Mucosa of stomach (tissue), 1 donor: ENCODE measurements around the gene ENTPD6.
"Not testable (repeated sequence)": the region's sequence is repeated elsewhere in the genome, so short reads cannot be mapped to it uniquely, and the experiment has no call there.

Experiments
- H3K27me3 ChIP-seq: one replicate; pipeline ENCODE4 v1.7.0; 2013; ENCODE audit warnings: mild to moderate bottlenecking, low read length; ENCODE audit not compliant: control insufficient read depth, insufficient read depth
- H3K36me3 ChIP-seq: one replicate; pipeline ENCODE4 v1.7.0; 2013; ENCODE audit warnings: low read length; ENCODE audit not compliant: control insufficient read depth, insufficient read depth
- H3K4me1 ChIP-seq: one replicate; pipeline ENCODE4 v1.7.0; 2013; ENCODE audit warnings: mild to moderate bottlenecking, low read length; ENCODE audit not compliant: control insufficient read depth, insufficient read depth
- H3K4me3 ChIP-seq: one replicate; pipeline ENCODE4 v1.7.0; 2013; ENCODE audit warnings: low read length
- H3K9ac ChIP-seq: one replicate; pipeline ENCODE4 v1.7.0; 2013; ENCODE audit warnings: mild to moderate bottlenecking, low read length, moderate library complexity
- H3K9me3 ChIP-seq: one replicate; pipeline ENCODE4 v1.7.0; 2013; ENCODE audit warnings: mild to moderate bottlenecking, low read length, moderate library complexity; ENCODE audit not compliant: control insufficient read depth
- donor health status: Pancreatic carcinoma.

Gene ENTPD6

GRCh38 chr20:25234009-25234849 lies 38.7 kb downstream of the ENTPD6 start:
- H3K4me3 ChIP-seq, H3K36me3 ChIP-seq, H3K9me3 ChIP-seq, H3K27me3 ChIP-seq: not testable (repeated sequence)
- H3K9ac ChIP-seq, result peak overlapping the region; percentile 66
- peaks cover 91% of the 10 kb centered on the region for H3K4me1 ChIP-seq

GRCh38 chr20:25236450-25237304 lies 41.2 kb downstream of the ENTPD6 start:
- Histone ChIP-seq H3K9me3 (no peaks in the 10 kb centered on the region), H3K4me1 (peaks cover 71% of the 10 kb centered on the region), H3K27me3 (no peaks in the 10 kb centered on the region), H3K9ac (no peak overlapping the region), H3K4me3 (no peak overlapping the region), H3K36me3 (no peaks in the 10 kb centered on the region)

- Histone ChIP-seq H3K9ac (peak overlapping the region; percentile 6), H3K4me1 (peaks cover 60% of the 10 kb centered on the region), H3K4me3 (no peak overlapping the region), H3K9me3 (no peaks in the 10 kb centered on the region), H3K36me3 (no peaks in the 10 kb centered on the region), H3K27me3 (no peaks in the 10 kb centered on the region)
Observed at GRCh38 chr20:25237610-25238318, 42.3 kb downstream of the ENTPD6 start.

GRCh38 chr20:25238319-25239037 lies 43.0 kb downstream of the ENTPD6 start:
- Histone ChIP-seq H3K27me3 (no peaks in the 10 kb centered on the region), H3K36me3 (no peaks in the 10 kb centered on the region), H3K4me1 (peaks cover 53% of the 10 kb centered on the region), H3K9ac (peak overlapping the region; percentile 6), H3K4me3 (no peak overlapping the region), H3K9me3 (no peaks in the 10 kb centered on the region)

GRCh38 chr20:25239387-25240370 lies 44.2 kb downstream of the ENTPD6 start:
- no peaks in the 10 kb centered on the region for H3K27me3 ChIP-seq
- H3K9ac ChIP-seq, result no peak overlapping the region
- H3K36me3 ChIP-seq, result no peaks in the 10 kb centered on the region
- no peaks in the 10 kb centered on the region for H3K9me3 ChIP-seq
- peaks cover 41% of the 10 kb centered on the region for H3K4me1 ChIP-seq
- H3K4me3 ChIP-seq, result no peak overlapping the region

GRCh38 chr20:25240851-25241658 lies 45.5 kb downstream of the ENTPD6 start:
- not testable (repeated sequence) for H3K27me3 ChIP-seq, H3K4me3 ChIP-seq, H3K9ac ChIP-seq, H3K36me3 ChIP-seq, H3K9me3 ChIP-seq
- peaks cover 28% of the 10 kb centered on the region for H3K4me1 ChIP-seq

GRCh38 chr20:25241659-25241955 lies 46.1 kb downstream of the ENTPD6 start:
- H3K9me3 ChIP-seq, H3K36me3 ChIP-seq, H3K9ac ChIP-seq, H3K4me3 ChIP-seq, H3K27me3 ChIP-seq: not testable (repeated sequence)
- H3K4me1 ChIP-seq, result peaks cover 28% of the 10 kb centered on the region

GRCh38 chr20:25242231-25242630 lies 46.7 kb downstream of the ENTPD6 start:
- Histone ChIP-seq H3K9ac (no peak overlapping the region), H3K36me3 (no peaks in the 10 kb centered on the region), H3K27me3 (no peaks in the 10 kb centered on the region), H3K4me3 (no peak overlapping the region), H3K4me1 (peaks cover 27% of the 10 kb centered on the region), H3K9me3 (no peaks in the 10 kb centered on the region)

GRCh38 chr20:25243416-25243979 lies 48.0 kb downstream of the ENTPD6 start:
- H3K9ac ChIP-seq, result no peak overlapping the region
- H3K36me3 ChIP-seq, result no peaks in the 10 kb centered on the region
- no peak overlapping the region for H3K4me3 ChIP-seq
- no peaks in the 10 kb centered on the region for H3K9me3 ChIP-seq
- H3K27me3 ChIP-seq, result no peaks in the 10 kb centered on the region
- H3K4me1 ChIP-seq, result peaks cover 14% of the 10 kb centered on the region

GRCh38 chr20:25244976-25245375 lies 49.5 kb downstream of the ENTPD6 start:
- no peak overlapping the region for H3K4me3 ChIP-seq
- H3K9me3 ChIP-seq, result no peaks in the 10 kb centered on the region
- no peak overlapping the region for H3K9ac ChIP-seq
- H3K27me3 ChIP-seq, result no peaks in the 10 kb centered on the region
- H3K4me1 ChIP-seq, result peaks cover 19% of the 10 kb centered on the region
- no peaks in the 10 kb centered on the region for H3K36me3 ChIP-seq
